ENCODE measurements around the gene TCTN3. TPM values are rescaled to one million over a fixed set of nuclear protein-coding genes. Genes with fewer than 3 reads are reported as not detected.

The TCTN3 gene
- total RNA-seq, 1 donor = 39.7 TPM

- H3K4me3 ChIP-seq (ENCODE audit: low read depth, low read length) = no peak overlapping the region
- TF ChIP-seq CTCF (IDR thresholded peaks at IDR 0.05; ENCODE audit: insufficient read depth, low read depth, low read length) = no peak
- no peak for DNase-seq (ENCODE audit: low read depth)
These were observed 43.5 kb downstream of the TCTN3 start for GRCh38 chr10:95650232-95650631.

- no peak overlapping the region for H3K4me3 ChIP-seq (ENCODE audit: low read depth, low read length)
- no peak for DNase-seq (ENCODE audit: low read depth)
- TF ChIP-seq CTCF (IDR thresholded peaks at IDR 0.05; ENCODE audit: insufficient read depth, low read depth, low read length) = no peak
These were observed 45.6 kb downstream of the TCTN3 start for GRCh38 chr10:95648138-95648537.

- DNase-seq (ENCODE audit: low read depth) = no peak
- H3K4me3 ChIP-seq (ENCODE audit: low read depth, low read length) = no peak overlapping the region
- no peak for TF ChIP-seq CTCF (IDR thresholded peaks at IDR 0.05; ENCODE audit: insufficient read depth, low read depth, low read length)
These were observed 47.6 kb downstream of the TCTN3 start for GRCh38 chr10:95646160-95646559.

GRCh38 chr10:95644901-95645300, 48.8 kb downstream of the TCTN3 start:
- no peak for DNase-seq (ENCODE audit: low read depth)
- H3K4me3 ChIP-seq (ENCODE audit: low read depth, low read length) = no peak overlapping the region
- no peak for TF ChIP-seq CTCF (IDR thresholded peaks at IDR 0.05; ENCODE audit: insufficient read depth, low read depth, low read length)

- no peak for TF ChIP-seq CTCF (IDR thresholded peaks at IDR 0.05; ENCODE audit: insufficient read depth, low read depth, low read length)
- DNase-seq (ENCODE audit: low read depth) = no peak
- H3K4me3 ChIP-seq (ENCODE audit: low read depth, low read length) = no peak overlapping the region
These were observed 52.8 kb downstream of the TCTN3 start for GRCh38 chr10:95640891-95641315.

- no peak for DNase-seq (ENCODE audit: low read depth)
- no peak for TF ChIP-seq CTCF (IDR thresholded peaks at IDR 0.05; ENCODE audit: insufficient read depth, low read depth, low read length)
- no peak overlapping the region for H3K4me3 ChIP-seq (ENCODE audit: low read depth, low read length)
These were observed 55.8 kb downstream of the TCTN3 start for GRCh38 chr10:95637911-95638310.

- TF ChIP-seq CTCF (IDR thresholded peaks at IDR 0.05; ENCODE audit: insufficient read depth, low read depth, low read length) = no peak
- H3K4me3 ChIP-seq (ENCODE audit: low read depth, low read length) = no peak overlapping the region
- no peak for DNase-seq (ENCODE audit: low read depth)
These were observed 56.6 kb downstream of the TCTN3 start for GRCh38 chr10:95637140-95637539.

All from fibroblast of villous mesenchyme (primary cell).